ENCODE data around the gene WAPL.

DNA sequence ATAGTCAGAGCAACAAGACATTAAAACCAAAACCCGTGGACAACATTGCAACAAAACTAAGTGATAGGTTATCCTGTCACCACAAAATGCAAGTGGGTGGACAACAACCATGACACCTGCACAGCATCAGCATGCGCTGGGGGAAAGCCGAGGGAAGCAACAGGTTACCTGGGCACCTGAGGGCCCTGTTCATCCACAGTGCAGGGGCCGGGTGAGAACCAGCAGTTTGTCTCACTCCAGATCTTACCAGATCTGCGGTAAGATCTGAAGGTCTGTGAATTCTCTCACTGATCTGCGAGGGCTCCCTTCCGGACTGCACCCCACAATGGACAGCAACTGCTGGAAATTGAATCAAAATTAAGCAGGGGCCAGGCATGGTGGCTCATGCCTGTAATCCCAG is 124.5 kb downstream of the WAPL start:
- TF ChIP-seq CTCF (conservative IDR thresholded peaks at IDR 0.05 in 1 of 2, IDR thresholded peaks at IDR 0.05 in 1 of 2; ENCODE audit: extremely low read depth in 1 of 2, insufficient read depth in 1 of 2, low read depth in 1 of 2, low read length in 2 of 2): no peak
- no peak for TF ChIP-seq EZH2 (IDR thresholded peaks at IDR 0.05; ENCODE audit: borderline replicate concordance, low read length)

Data from mammary epithelial cell (primary cell).